Panc1 (cell line): ENCODE data around the gene TIMP3. TPM values are rescaled to one million over a fixed set of nuclear protein-coding genes. Genes with fewer than 3 reads are reported as not detected.

Source experiments
- ATAC-seq: fragments of 200-7000 bp; cut with Tn5 transposase; 2 replicates; pipeline ENCODE4 v1.9.1; 2020; ENCODE audit warnings: mild to moderate bottlenecking, moderate library complexity
- BruUV-seq: library from RNA; stranded (reverse); fragments of 400-500 nt; replicated peaks from 2 replicates; lab custom pipeline; 2021; lab: Mats Ljungman, UMichigan
- CTCF ChIA-PET: fragments of 300-600 bp; sonication (Branson Sonifier 250); formaldehyde crosslinking; loops from one replicate; lab custom pipeline; 2022; ENCODE audit warnings: antibody characterized with exemption; lab: Charles Lee
- POLR2A ChIA-PET: fragments of 300-600 bp; sonication (Branson Sonifier 250); formaldehyde crosslinking; loops from one replicate; lab custom pipeline; 2022; ENCODE audit warnings: antibody characterized with exemption; lab: Charles Lee
- DNase-seq: peaks from one replicate; pipeline ENCODE4 v3.0.0-alpha.2; 2010; ENCODE audit warnings: low read depth, low spot score
- H3K27ac ChIP-seq: 2 replicates; pipeline ENCODE4 v1.5.1; 2011; ENCODE audit warnings: mild to moderate bottlenecking, low read length, inconsistent platforms
- H3K27me3 ChIP-seq: fragments of 200-500 bp; sonication (Bioruptor generic); 2 replicates; pipeline ENCODE4 v1.6.0; 2014; ENCODE audit warnings: low read length, inconsistent platforms; ENCODE audit not compliant: control insufficient read depth, insufficient read depth
- H3K36me3 ChIP-seq: fragments of 200-500 bp; sonication (Bioruptor generic); 2 replicates; pipeline ENCODE4 v1.5.1; 2014; ENCODE audit warnings: inconsistent platforms, mild to moderate bottlenecking, low read length, moderate library complexity; ENCODE audit not compliant: control insufficient read depth, insufficient read depth
- H3K4me1 ChIP-seq: 2 replicates; pipeline ENCODE4 v1.5.1; 2011; ENCODE audit warnings: inconsistent platforms, mild to moderate bottlenecking, low read length, moderate library complexity; ENCODE audit not compliant: control insufficient read depth, insufficient read depth
- H3K4me3 ChIP-seq, 2 experiments: 2 replicates each; pipeline ENCODE4 v1.5.1; 2011 to 2012; ENCODE audit warnings: low read depth in 2 of 2, low read length in 2 of 2, mild to moderate bottlenecking in 2 of 2, inconsistent platforms in 1 of 2, moderate library complexity in 1 of 2
- H3K9me3 ChIP-seq: fragments of 200-500 bp; sonication (Bioruptor generic); 2 replicates; pipeline ENCODE4 v1.5.1; 2014; ENCODE audit warnings: low read depth, mild to moderate bottlenecking, inconsistent platforms, low read length, moderate library complexity; ENCODE audit not compliant: control insufficient read depth, insufficient read depth
- POLR2AphosphoS5 ChIP-seq: IDR thresholded peaks from 2 replicates; pipeline ENCODE4 v1.6.1; 2012; ENCODE audit warnings: mild to moderate bottlenecking, low read depth, low read length, moderate library complexity
- SIN3A ChIP-seq: IDR thresholded peaks from 2 replicates; pipeline ENCODE4 v1.6.1; 2012; ENCODE audit warnings: low read depth, mild to moderate bottlenecking, low read length, moderate library complexity, borderline replicate concordance; ENCODE audit not compliant: insufficient read depth
- TCF7L2 ChIP-seq: IDR thresholded peaks from 2 replicates; pipeline ENCODE4 v1.6.1; 2011; ENCODE audit warnings: mild to moderate bottlenecking, low read depth, low read length, inconsistent platforms
- in situ Hi-C: cut with HindIII; loops from 2 replicates; pipeline ENCODE4 v1.10.0; 2016; ENCODE audit warnings: low sequenced_read_pairs, low pct_unique_long_range_greater_than_20kb
- intact Hi-C: fragments of 100-400 bp; cut with micrococcal nuclease; formaldehyde crosslinking; loops from one replicate; pipeline ENCODE4 v1.10.0; 2022; ENCODE audit not compliant: unreplicated experiment
- total RNA-seq: library from RNA; stranded (reverse); gene quantifications from one replicate; pipeline ENCODE4 v1.2.1, GENCODE V29; 2021; ENCODE audit not compliant: unreplicated experiment
- TF ChIP-seq, protein P1 (sequence below): fragments of 450-650 bp; IDR thresholded peaks from 2 replicates; pipeline ENCODE4 v1.5.1; 2017; ENCODE audit warnings: mild to moderate bottlenecking
- TF ChIP-seq, protein P2 (sequence below), 2 experiments: IDR thresholded peaks; 2 replicates each; pipeline ENCODE4 v1.6.1; 2011 to 2012; ENCODE audit warnings: low read depth in 2 of 2, control low read depth in 1 of 2, low read length in 1 of 2, mild to moderate bottlenecking in 1 of 2, moderate library complexity in 1 of 2; ENCODE audit not compliant: insufficient read depth in 1 of 2

The TIMP3 gene
- total RNA-seq, 1 experiment from 2014 or later = 0.67 TPM

DNA sequence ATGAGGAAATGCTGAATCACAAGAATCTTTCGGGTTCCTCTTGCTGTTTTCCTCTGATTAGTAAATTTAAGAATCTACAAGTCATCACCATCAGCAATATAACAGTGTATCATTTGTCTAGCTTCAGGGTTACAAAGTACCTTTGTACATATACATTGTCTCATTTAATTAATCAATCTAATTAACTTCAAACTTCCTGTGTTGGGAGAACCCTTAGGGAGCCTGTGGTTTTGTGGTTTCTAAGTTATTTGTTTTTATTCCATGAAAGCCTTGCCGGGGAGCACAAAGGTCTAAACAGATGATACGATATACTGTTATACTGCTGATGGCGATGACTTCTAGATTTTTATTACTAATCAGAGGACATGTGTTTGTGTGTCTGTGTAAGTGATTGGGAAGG lies 41.0 kb downstream of the TIMP3 start:
- Histone ChIP-seq H3K4me1 (no peaks in the 10 kb centered on the region), H3K9me3 (no peaks in the 10 kb centered on the region), H3K4me3 (no peak overlapping the region), H3K27me3 (no peaks in the 10 kb centered on the region; the same call in 1 of the 2 replicates), H3K27ac (no peak overlapping the region), H3K36me3 (no peaks in the 10 kb centered on the region)
- DNase-seq (no peak), ATAC-seq (no peak)
- in situ Hi-C loops (no loop called here), intact Hi-C loops (no loop called here)
- TF ChIP-seq, protein P1, sequence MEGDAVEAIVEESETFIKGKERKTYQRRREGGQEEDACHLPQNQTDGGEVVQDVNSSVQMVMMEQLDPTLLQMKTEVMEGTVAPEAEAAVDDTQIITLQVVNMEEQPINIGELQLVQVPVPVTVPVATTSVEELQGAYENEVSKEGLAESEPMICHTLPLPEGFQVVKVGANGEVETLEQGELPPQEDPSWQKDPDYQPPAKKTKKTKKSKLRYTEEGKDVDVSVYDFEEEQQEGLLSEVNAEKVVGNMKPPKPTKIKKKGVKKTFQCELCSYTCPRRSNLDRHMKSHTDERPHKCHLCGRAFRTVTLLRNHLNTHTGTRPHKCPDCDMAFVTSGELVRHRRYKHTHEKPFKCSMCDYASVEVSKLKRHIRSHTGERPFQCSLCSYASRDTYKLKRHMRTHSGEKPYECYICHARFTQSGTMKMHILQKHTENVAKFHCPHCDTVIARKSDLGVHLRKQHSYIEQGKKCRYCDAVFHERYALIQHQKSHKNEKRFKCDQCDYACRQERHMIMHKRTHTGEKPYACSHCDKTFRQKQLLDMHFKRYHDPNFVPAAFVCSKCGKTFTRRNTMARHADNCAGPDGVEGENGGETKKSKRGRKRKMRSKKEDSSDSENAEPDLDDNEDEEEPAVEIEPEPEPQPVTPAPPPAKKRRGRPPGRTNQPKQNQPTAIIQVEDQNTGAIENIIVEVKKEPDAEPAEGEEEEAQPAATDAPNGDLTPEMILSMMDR = no peak
- no peak for TF ChIP-seq SIN3A
- TF ChIP-seq POLR2AphosphoS5 = no peak
- TF ChIP-seq, protein P2, sequence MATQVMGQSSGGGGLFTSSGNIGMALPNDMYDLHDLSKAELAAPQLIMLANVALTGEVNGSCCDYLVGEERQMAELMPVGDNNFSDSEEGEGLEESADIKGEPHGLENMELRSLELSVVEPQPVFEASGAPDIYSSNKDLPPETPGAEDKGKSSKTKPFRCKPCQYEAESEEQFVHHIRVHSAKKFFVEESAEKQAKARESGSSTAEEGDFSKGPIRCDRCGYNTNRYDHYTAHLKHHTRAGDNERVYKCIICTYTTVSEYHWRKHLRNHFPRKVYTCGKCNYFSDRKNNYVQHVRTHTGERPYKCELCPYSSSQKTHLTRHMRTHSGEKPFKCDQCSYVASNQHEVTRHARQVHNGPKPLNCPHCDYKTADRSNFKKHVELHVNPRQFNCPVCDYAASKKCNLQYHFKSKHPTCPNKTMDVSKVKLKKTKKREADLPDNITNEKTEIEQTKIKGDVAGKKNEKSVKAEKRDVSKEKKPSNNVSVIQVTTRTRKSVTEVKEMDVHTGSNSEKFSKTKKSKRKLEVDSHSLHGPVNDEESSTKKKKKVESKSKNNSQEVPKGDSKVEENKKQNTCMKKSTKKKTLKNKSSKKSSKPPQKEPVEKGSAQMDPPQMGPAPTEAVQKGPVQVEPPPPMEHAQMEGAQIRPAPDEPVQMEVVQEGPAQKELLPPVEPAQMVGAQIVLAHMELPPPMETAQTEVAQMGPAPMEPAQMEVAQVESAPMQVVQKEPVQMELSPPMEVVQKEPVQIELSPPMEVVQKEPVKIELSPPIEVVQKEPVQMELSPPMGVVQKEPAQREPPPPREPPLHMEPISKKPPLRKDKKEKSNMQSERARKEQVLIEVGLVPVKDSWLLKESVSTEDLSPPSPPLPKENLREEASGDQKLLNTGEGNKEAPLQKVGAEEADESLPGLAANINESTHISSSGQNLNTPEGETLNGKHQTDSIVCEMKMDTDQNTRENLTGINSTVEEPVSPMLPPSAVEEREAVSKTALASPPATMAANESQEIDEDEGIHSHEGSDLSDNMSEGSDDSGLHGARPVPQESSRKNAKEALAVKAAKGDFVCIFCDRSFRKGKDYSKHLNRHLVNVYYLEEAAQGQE (IDR thresholded peaks at IDR 0.05; ENCODE audit: insufficient read depth in 1 of 2, low read depth in 2 of 2, low read length in 1 of 2) = no peak
- TF ChIP-seq TCF7L2 = no peak
- ChIA-PET CTCF (no interaction called here), POLR2A (no interaction called here)
- no TSS peak for BruUV-seq

DNA sequence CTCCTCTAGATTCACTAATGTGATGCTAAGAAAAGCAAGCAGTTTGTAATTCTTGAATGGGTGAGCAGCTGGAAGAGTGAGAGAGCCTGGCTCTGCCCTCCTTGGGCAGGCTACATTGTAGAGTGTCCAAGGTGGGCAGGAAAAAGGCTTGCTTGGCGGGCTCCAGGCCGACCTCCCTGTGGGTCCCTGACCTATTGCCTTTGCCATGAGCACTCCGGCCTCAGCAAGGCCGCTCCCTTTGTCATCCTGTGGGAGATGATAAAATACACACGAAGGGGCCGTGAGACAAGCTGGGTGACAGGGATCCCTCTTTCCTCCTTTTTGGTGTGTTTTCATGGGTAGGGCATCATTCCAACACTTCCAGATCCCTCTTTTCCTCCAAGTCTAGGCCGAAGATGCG lies 41.8 kb downstream of the TIMP3 start:
- ATAC-seq (no peak), DNase-seq (no peak)
- intact Hi-C loops (no loop called here), in situ Hi-C loops (no loop called here)
- Histone ChIP-seq H3K27me3 (peaks cover 5% of the 10 kb centered on the region), H3K27ac (no peak overlapping the region), H3K9me3 (no peaks in the 10 kb centered on the region), H3K4me1 (no peaks in the 10 kb centered on the region), H3K36me3 (no peaks in the 10 kb centered on the region), H3K4me3 (no peak overlapping the region)
- ChIA-PET POLR2A (no interaction called here), CTCF (no interaction called here)
- BruUV-seq = no TSS peak
- TF ChIP-seq, protein P2 (IDR thresholded peaks at IDR 0.05; ENCODE audit: insufficient read depth in 1 of 2, low read depth in 2 of 2, low read length in 1 of 2) = no peak
- TF ChIP-seq POLR2AphosphoS5 (no peak), SIN3A (no peak), TCF7L2 (no peak)
- TF ChIP-seq, protein P1 = no peak
